ENCODE results near the gene WDR37.

- TF ChIP-seq CTCF (IDR thresholded peaks at IDR 0.05; ENCODE audit: low read depth, low read length, poor library complexity, severe bottlenecking) (no peak), EZH2phosphoT487 (IDR thresholded peaks at IDR 0.05; ENCODE audit: borderline replicate concordance, low read length) (no peak)
These were observed 39.3 kb downstream of the WDR37 start for GRCh38 chr10:1095498-1095897.

All from DOHH2 (cell line).